Neural cell (in vitro differentiated cells): ENCODE results near the gene GLB1L. TPM values are rescaled to one million over a fixed set of nuclear protein-coding genes. Genes with fewer than 3 reads are reported as not detected.

Experiments
- H2AFZ ChIP-seq: fragments of 200-600, 300-800 bp; sonication (generic), shearing (Covaris generic); 2 replicates; pipeline ENCODE4 v1.6.0; 2014; ENCODE audit warnings: low read depth, mild to moderate bottlenecking, antibody characterized with exemption, low read length, moderate library complexity
- H3F3A ChIP-seq: fragments of 200-600 bp; shearing (Covaris generic); 2 replicates; pipeline ENCODE4 v1.6.1; 2016; ENCODE audit warnings: mild to moderate bottlenecking, moderate library complexity, mixed read lengths, antibody characterized with exemption, low read length; ENCODE audit not compliant: insufficient read depth, poor library complexity, severe bottlenecking
- H3K27ac ChIP-seq: fragments of 200-600, 300-800 bp; sonication (generic), shearing (Covaris generic); 2 replicates; pipeline ENCODE4 v1.5.1; 2014; ENCODE audit warnings: mild to moderate bottlenecking, low read length, moderate library complexity
- H3K27me3 ChIP-seq: fragments of 300-800, 200-600 bp; sonication (generic), shearing (Covaris generic); 2 replicates; pipeline ENCODE4 v1.6.0; 2014; ENCODE audit warnings: mild to moderate bottlenecking, low read depth, low read length, moderate library complexity; ENCODE audit not compliant: insufficient read depth
- H3K36me3 ChIP-seq: fragments of 300-800, 200-600 bp; sonication (generic), shearing (Covaris generic); 2 replicates; pipeline ENCODE4 v1.5.1; 2014; ENCODE audit warnings: mild to moderate bottlenecking, antibody characterized with exemption, low read length, moderate library complexity; ENCODE audit not compliant: insufficient read depth
- H3K4me2 ChIP-seq: fragments of 300-800, 200-600 bp; sonication (generic), shearing (Covaris generic); 2 replicates; pipeline ENCODE4 v1.6.0; 2014; ENCODE audit warnings: mild to moderate bottlenecking, low read length
- H3K4me3 ChIP-seq: fragments of 300-800, 200-600 bp; sonication (generic), shearing (Covaris generic); 2 replicates; pipeline ENCODE4 v1.5.1; 2014; ENCODE audit warnings: mild to moderate bottlenecking, low read length, moderate library complexity
- H3K79me2 ChIP-seq: fragments of 200-600 bp; shearing (Covaris generic); replicated peaks from 2 replicates; pipeline ENCODE4 v1.6.0; 2014; ENCODE audit warnings: mild to moderate bottlenecking, low read length, moderate library complexity; ENCODE audit not compliant: insufficient read depth
- H3K9ac ChIP-seq: fragments of 300-800, 200-600 bp; sonication (generic), shearing (Covaris generic); 2 replicates; pipeline ENCODE4 v1.6.1; 2016; ENCODE audit warnings: mild to moderate bottlenecking, low read length, mixed read lengths
- H3K9me2 ChIP-seq: fragments of 200-600 bp; shearing (Covaris generic); 2 replicates; pipeline ENCODE4 v1.6.1; 2016; ENCODE audit warnings: mild to moderate bottlenecking, low read length, mixed read lengths; ENCODE audit not compliant: insufficient read depth
- H3K9me3 ChIP-seq: fragments of 200-600, 300-800 bp; sonication (generic), shearing (Covaris generic); 2 replicates; pipeline ENCODE4 v1.6.1; 2016; ENCODE audit warnings: mild to moderate bottlenecking, mixed run types, low read length, moderate library complexity, mixed read lengths
- H4K20me1 ChIP-seq: fragments of 200-600 bp; shearing (Covaris generic); 2 replicates; pipeline ENCODE4 v1.6.1; 2016; ENCODE audit warnings: mild to moderate bottlenecking, mixed run types; ENCODE audit not compliant: insufficient read depth
- CTCF ChIP-seq: fragments of 450-650 bp; IDR thresholded peaks from 2 replicates; pipeline ENCODE4 v1.5.1; 2014; ENCODE audit warnings: antibody characterized with exemption, mild to moderate bottlenecking, moderate library complexity; ENCODE audit not compliant: poor library complexity, severe bottlenecking
- EP300 ChIP-seq: fragments of 450-650 bp; conservative IDR thresholded peaks from 2 replicates; pipeline ENCODE4 v1.6.1; 2014; ENCODE audit warnings: antibody characterized with exemption, mild to moderate bottlenecking, moderate library complexity; ENCODE audit not compliant: poor library complexity, severe bottlenecking
- EZH2 ChIP-seq: fragments of 200-600, 300-800 bp; shearing (Covaris generic), sonication (generic); IDR thresholded peaks from 2 replicates; pipeline ENCODE4 v1.6.1; 2014; ENCODE audit warnings: antibody characterized with exemption, low read length, borderline replicate concordance, mild to moderate bottlenecking; ENCODE audit not compliant: insufficient read depth, poor library complexity, severe bottlenecking
- MXI1 ChIP-seq: fragments of 450-650 bp; conservative IDR thresholded peaks from 2 replicates; pipeline ENCODE4 v1.6.1; 2014; ENCODE audit warnings: antibody characterized with exemption, mild to moderate bottlenecking; ENCODE audit not compliant: poor library complexity, severe bottlenecking
- POLR2AphosphoS5 ChIP-seq: IDR thresholded peaks from 2 replicates; pipeline ENCODE4 v1.6.1; 2012
- RAD21 ChIP-seq: fragments of 450-650 bp; conservative IDR thresholded peaks from 2 replicates; pipeline ENCODE4 v1.6.1; 2014; ENCODE audit warnings: antibody characterized with exemption, mild to moderate bottlenecking, moderate library complexity
- REST ChIP-seq: IDR thresholded peaks from 2 replicates; pipeline ENCODE4 v1.6.1; 2012; ENCODE audit warnings: borderline replicate concordance
- SMC3 ChIP-seq: fragments of 450-650 bp; conservative IDR thresholded peaks from 2 replicates; pipeline ENCODE4 v1.6.1; 2014; ENCODE audit warnings: antibody characterized with exemption, mild to moderate bottlenecking, moderate library complexity; ENCODE audit not compliant: poor library complexity
- TAF1 ChIP-seq: IDR thresholded peaks from 2 replicates; pipeline ENCODE4 v1.6.1; 2012; ENCODE audit warnings: low read depth
- polyA plus RNA-seq: library from polyadenylated mRNA; depleted of rRNA; stranded (reverse); fragments of >200 nt; gene quantifications from 2 replicates; pipeline ENCODE4 v1.2.3, GENCODE V29; 2014

GLB1L gene
- polyA plus RNA-seq, 1 donor from 2014 or later, result 12.9 TPM

GRCh38 chr2:219278655-219279150 lies 33.5 kb upstream of the GLB1L start:
- Histone ChIP-seq H3K27ac (peak overlapping the region; percentile 79), H3K9me3 (no peaks in the 10 kb centered on the region), H4K20me1 (no peaks in the 10 kb centered on the region), H3F3A (peaks cover 10% of the 10 kb centered on the region), H2AFZ (no peak overlapping the region), H3K9me2 (no peaks in the 10 kb centered on the region), H3K4me2 (peak overlapping the region; percentile 52), H3K9ac (peak overlapping the region; percentile 82), H3K36me3 (no peaks in the 10 kb centered on the region), H3K79me2 (no peaks in the 10 kb centered on the region), H3K4me3 (peak overlapping the region; percentile 74), H3K27me3 (no peaks in the 10 kb centered on the region)
- no peak for TF ChIP-seq EZH2
- TF ChIP-seq SMC3, result peak; percentile 18
- TF ChIP-seq CTCF, result no peak
- no peak for TF ChIP-seq TAF1
- TF ChIP-seq RAD21, result no peak
- no peak for TF ChIP-seq EP300

- Histone ChIP-seq H3K4me3 (peak overlapping the region; percentile 74), H3K36me3 (no peaks in the 10 kb centered on the region)
Observed at GRCh38 chr2:219277703-219278654, 32.7 kb upstream of the GLB1L start.

More at GRCh38 chr2:219277703-219278654, 32.7 kb upstream of the GLB1L start:
- H3F3A ChIP-seq, result peaks cover 10% of the 10 kb centered on the region
- no peaks in the 10 kb centered on the region for H3K27me3 ChIP-seq
- H3K79me2 ChIP-seq, result no peaks in the 10 kb centered on the region
- peak overlapping the region; percentile 15 for H3K4me2 ChIP-seq
- H3K9ac ChIP-seq, result peak overlapping the region; percentile 82
- TF ChIP-seq SMC3, result peak; percentile 86
- TF ChIP-seq RAD21, result peak; percentile 88
- no peak for TF ChIP-seq POLR2AphosphoS5
- no peak for TF ChIP-seq REST
- peak; percentile 97 for TF ChIP-seq CTCF
- peak; percentile 12 for TF ChIP-seq EP300
- TF ChIP-seq MXI1, result peak; percentile 35
- no peaks in the 10 kb centered on the region for H3K9me3 ChIP-seq
- peak overlapping the region; percentile 79 for H3K27ac ChIP-seq
- H2AFZ ChIP-seq, result no peak overlapping the region
- H4K20me1 ChIP-seq, result no peaks in the 10 kb centered on the region
- no peaks in the 10 kb centered on the region for H3K9me2 ChIP-seq
